Fibroblast of mammary gland (primary cell): ENCODE data around the gene KCNK15.
"Not testable (repeated sequence)": the region's sequence is repeated elsewhere in the genome, so short reads cannot be mapped to it uniquely, and the experiment has no call there.

Experiments used
- DNase-seq: peaks from one replicate; pipeline ENCODE4 v3.0.0-alpha.2; 2010; ENCODE audit warnings: low read depth
- H3K4me3 ChIP-seq: 2 replicates; pipeline ENCODE4 v1.5.1; 2011; ENCODE audit warnings: low read depth, mild to moderate bottlenecking, low read length, moderate library complexity; ENCODE audit not compliant: control insufficient read depth
- TF ChIP-seq, protein P1 (sequence below): conservative IDR thresholded peaks from 2 replicates; pipeline ENCODE4 v1.5.1; 2011; ENCODE audit warnings: low read depth, low read length, inconsistent platforms; ENCODE audit not compliant: control insufficient read depth, insufficient read depth

KCNK15 gene

DNA sequence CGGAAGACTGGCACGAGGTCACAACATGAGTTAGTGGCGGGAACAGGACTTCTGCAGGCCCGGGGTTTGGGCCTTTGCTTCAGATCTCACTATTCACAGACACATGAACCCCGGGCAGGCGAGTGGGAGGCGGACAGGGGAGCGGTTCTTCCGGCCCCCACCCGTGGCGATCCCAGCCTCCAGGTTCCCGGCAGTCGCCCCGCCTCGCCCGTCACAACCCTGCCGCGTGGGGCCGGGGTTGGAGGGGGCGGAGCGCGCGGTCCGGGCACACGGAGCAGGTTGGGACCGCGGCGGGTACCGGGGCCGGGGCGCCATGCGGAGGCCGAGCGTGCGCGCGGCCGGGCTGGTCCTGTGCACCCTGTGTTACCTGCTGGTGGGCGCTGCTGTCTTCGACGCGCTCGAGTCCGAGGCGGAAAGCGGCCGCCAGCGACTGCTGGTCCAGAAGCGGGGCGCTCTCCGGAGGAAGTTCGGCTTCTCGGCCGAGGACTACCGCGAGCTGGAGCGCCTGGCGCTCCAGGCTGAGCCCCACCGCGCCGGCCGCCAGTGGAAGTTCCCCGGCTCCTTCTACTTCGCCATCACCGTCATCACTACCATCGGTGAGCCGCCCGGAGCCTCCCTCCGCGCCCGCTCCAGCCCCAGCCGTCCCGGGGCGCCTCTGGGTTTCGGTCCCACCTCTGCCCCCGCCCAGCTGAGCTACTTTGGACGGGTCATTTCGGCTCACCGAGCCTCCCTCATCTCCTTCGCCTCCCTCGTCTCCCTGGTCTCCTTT, at the start of gene KCNK15:
Gene KCNK15, plus strand, starts transcription at position 268 of the 769 bp plus-strand sequence. Its CDS starts 46 bp downstream, at position 314.
- peak within 1 kb of the TSS; percentile 42 for H3K4me3 ChIP-seq
- no peak for DNase-seq
- TF ChIP-seq, protein P1, sequence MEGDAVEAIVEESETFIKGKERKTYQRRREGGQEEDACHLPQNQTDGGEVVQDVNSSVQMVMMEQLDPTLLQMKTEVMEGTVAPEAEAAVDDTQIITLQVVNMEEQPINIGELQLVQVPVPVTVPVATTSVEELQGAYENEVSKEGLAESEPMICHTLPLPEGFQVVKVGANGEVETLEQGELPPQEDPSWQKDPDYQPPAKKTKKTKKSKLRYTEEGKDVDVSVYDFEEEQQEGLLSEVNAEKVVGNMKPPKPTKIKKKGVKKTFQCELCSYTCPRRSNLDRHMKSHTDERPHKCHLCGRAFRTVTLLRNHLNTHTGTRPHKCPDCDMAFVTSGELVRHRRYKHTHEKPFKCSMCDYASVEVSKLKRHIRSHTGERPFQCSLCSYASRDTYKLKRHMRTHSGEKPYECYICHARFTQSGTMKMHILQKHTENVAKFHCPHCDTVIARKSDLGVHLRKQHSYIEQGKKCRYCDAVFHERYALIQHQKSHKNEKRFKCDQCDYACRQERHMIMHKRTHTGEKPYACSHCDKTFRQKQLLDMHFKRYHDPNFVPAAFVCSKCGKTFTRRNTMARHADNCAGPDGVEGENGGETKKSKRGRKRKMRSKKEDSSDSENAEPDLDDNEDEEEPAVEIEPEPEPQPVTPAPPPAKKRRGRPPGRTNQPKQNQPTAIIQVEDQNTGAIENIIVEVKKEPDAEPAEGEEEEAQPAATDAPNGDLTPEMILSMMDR: no peak

DNA sequence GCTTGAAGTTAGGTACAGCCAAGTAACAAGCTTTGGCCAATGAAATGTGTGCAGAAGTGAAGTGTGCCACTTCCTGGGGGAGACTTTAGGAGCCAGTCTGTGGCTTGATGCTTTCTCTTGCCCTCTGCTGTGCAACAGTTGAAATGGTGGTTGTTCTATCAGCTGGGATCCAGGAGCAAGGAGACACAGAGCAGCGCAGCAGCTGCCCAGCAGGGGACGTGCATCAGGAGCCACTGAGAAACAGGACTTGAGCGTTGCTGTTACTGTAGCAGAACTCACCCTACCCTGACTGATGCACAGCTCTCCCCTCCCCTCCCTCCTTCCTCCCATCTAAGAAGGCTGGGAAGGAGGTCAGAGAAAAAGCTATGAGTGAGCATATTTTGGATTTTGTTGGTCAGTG, 49.4 kb upstream of the KCNK15 start:
- H3K4me3 ChIP-seq: no peak overlapping the region
- no peak for DNase-seq
- TF ChIP-seq, protein P1: peak; percentile 6

- not testable (repeated sequence) for DNase-seq, H3K4me3 ChIP-seq
These were observed 48.6 kb upstream of the KCNK15 start for GRCh38 chr20:44697041-44697440.

DNA sequence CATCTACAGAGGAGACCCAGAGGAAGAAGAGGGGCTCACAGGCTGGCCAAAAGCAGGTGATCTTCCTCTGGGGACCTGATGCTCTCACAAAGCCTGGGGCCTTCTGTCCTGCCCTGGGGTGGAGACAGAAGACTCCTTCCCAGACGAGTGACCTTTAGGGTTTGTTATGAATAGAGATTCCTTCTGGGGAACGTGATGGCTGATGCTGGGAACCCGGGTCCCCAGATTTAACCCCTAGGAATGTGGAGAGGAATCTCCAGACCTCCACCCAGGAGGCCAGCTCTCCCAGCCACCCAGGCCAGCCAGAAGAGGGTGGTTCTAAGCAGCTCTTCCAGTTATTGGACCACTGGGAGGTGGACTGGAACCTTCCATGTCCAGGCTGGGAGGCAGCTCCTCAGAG, 47.3 kb upstream of the KCNK15 start:
- no peak overlapping the region for H3K4me3 ChIP-seq
- no peak for DNase-seq
- TF ChIP-seq, protein P1: no peak

GRCh38 chr20:44700306-44700705, 45.4 kb upstream of the KCNK15 start:
- TF ChIP-seq, protein P1: no peak
- no peak overlapping the region for H3K4me3 ChIP-seq
- no peak for DNase-seq

- peak; percentile 63 for DNase-seq
- H3K4me3 ChIP-seq: no peak overlapping the region
- TF ChIP-seq, protein P1: no peak
These were observed 44.4 kb upstream of the KCNK15 start for GRCh38 chr20:44701118-44701857.

- no peak overlapping the region for H3K4me3 ChIP-seq
These were observed 43.8 kb upstream of the KCNK15 start for GRCh38 chr20:44701858-44702256.

More at GRCh38 chr20:44701858-44702256, 43.8 kb upstream of the KCNK15 start:
- TF ChIP-seq, protein P1: no peak
- no peak for DNase-seq
